Activated CD8-positive, alpha-beta memory T cell treated with anti-CD3 and anti-CD28 coated beads, Interleukin-2, amount 50 U/mL, for 1 hour (primary cell): ENCODE data around the gene SHC1.

Source experiments
- DNase-seq: peaks from one replicate; pipeline ENCODE4 v3.0.0-alpha.2; 2020; ENCODE audit errors: extremely low read depth

SHC1 gene

DNA sequence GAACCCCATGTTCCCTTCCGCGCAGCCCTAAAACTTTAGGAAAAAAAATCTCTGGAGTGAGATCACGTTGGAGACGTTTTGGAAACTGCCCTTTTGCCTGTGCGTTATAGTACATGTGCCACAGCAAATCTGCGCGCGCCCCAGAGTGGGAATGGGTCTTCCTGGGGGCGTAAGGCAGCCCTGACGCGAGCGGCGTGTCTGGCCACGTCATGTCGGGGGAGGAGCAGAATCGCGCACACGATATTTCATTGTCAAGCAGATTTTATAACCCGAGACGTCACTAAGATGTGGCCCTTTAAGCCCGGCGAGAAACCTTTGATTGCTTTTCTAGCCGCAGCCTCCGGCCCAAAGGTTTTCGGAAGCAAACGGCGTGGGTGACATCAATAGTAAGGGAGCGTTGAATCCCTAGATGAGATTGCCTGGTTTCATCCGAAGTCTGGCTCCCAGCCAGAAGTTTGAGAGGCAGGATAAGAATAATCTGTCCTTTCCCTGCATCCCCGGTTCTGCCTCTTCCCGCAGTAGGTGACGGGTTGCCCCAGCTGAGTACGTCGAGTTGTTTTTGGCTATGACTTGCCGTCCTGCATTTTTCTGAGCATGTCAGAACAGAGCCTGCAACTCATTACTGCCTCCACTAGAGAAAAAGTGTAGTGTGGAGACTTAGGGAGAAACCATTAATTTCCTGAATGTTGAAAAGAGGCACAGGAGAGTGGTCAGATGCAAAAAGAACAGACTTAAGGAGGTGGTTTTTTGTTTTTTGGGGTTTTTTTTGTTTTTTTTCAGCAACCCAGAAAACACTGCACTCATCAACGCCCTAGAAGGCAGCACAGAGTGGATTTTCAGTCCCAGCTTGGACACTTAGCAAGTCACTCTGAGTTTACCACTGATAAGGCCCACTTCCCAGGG is 33.2 kb downstream of the SHC1 start:
- peak; percentile 78 for DNase-seq

- peak; percentile 94 for DNase-seq
These were observed 33.9 kb downstream of the SHC1 start, which contains the start of gene PMVK for GRCh38 chr1:154936555-154937084. TSS of gene PMVK (minus strand) at chr1:154936719. CDS start at chr1:154936685, 34 bp downstream.

DNA sequence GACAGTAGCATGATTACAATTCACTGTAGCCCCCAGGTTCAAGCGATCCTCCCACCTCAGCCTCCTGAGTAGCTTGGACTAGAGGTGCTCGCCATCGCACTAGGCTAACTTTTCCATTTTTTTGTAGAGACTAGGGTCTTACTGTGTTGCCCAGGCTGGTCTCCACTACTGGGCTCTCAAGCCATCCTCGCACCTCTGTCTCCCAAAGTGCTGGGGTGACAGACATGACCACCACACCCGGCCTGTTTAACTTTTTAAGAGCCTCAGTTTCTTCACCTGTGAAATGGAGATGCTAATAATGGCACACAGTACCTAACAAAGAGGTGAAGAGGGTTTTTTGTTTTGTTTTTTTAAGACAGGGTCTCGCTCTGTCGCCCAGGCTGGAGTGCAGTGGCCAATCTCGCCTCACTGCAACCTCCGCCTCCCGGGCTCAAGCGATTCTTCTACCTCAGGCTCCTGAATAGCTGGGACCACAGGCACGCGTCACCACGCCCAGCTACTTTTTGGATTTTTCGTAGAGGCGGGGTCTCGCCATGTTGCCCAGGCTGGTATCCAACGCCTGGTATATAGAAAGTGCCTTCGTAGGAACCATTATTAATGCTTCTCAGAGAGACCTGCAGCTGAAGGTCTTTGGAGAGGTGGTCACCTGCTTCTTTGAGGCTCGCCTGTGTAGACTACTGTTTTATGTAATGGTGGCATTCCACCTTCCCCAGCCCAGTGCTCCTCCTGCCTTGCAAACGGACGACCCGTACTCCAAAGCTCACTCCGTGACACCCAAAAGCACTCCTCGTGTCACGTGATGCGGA is 34.6 kb downstream of the SHC1 start:
- no peak for DNase-seq

- no peak for DNase-seq
These were observed 36.1 kb downstream of the SHC1 start for GRCh38 chr1:154934358-154934948.

DNA sequence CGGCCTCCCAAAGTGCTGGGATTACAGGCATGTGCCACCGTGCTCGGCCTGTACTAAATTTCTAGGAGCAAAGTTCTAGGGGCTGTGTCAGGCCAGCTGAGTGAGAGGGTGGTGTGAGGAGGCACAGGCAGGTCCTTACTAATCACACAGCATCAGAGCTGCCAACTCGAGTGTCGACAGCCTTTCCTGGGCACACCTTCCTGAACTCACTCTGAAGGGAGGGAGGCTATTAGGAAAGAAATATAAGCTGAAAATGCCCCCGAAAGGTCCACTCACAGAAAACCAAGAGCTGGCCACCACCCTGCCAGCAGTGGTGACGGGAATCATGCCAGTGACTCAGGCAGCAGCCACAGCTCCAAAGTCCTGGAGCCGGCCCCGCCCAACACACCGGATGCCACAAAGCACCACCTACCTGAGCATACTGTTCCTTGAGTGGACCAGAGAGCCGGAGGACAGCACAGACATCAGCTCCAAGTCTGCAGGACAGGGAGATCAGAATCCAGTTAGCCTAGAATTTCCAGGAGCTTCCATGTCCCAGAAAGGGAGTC is 38.5 kb downstream of the SHC1 start:
- DNase-seq, result no peak

- DNase-seq, result no peak
These were observed 44.3 kb downstream of the SHC1 start for GRCh38 chr1:154926201-154926600.

DNA sequence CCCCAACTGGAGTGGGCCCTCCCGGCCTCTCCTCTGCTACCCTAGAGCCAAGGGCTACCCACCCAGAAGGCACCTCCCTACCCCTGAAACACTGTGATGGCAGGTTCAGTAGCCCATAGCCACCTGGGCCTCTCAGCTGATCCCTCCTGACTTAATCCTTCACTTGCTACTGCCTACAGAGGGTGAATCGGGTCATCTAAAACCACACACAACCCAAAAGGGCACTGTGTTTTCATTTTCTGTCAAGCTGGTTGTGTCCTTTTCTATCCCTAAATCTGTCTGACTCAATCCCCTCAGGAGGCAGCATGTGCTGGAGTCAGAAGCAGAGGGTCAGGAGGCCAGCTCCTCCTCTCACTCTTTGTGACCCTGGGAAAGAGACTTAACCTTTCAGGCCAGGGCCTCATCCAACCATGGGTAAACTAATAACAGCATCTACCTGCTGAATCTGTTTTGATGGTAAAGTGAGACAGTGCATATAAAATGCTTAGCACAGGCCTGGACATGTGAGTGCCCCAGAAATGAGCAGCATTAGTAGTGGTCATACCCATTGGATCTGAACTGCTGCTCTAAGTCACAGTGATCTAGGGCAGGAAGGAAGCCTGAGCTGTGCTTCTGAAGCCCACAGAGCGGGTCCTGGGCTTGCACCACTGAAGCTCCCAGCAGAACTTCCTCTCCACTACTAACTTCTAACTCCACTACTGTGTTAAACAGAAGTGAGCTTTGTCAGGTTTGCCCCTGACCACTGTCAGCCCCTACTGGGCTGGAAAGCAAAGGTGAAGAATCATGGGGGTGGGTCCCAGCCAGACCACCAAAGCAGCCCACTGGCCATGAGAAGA is 45.0 kb downstream of the SHC1 start:
- DNase-seq, result no peak

DNA sequence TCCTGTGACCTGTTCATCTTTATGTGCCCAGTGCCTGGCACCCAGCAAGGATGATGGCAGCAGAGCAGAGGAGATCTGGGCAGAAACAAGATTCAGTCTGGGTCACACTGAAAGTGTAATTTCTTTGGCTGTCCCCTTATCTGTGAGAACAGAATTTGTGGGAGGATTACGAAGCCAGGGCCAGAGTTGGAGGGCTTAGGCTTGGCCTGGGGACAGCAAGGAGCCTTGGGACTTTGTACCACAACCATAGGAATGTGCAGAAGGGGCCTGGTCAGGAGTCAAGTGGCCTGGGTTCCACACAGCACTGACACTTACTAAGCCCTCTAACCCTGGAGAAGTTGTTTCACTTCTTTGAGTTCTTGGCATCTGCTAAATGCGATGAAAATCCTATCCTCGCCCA is 46.9 kb downstream of the SHC1 start:
- no peak for DNase-seq

DNA sequence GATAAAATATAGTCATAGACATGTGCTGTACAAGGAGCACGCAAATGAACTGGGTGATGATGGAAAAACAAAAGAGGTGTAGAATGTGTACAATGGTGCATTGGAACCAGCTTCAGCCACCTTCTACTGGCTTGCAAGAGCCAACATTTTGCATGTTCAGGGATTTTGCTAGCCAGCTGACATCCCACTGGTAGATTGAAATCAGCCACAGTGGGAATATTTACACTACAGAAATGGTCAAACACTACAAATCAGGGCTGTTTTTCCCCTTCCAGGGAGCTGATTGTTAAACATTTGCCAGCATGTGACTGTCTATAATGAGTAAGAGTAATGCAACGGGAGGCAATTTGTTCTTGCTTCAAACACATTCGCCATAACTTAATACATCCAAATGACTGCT is 57.3 kb downstream of the SHC1 start:
- no peak for DNase-seq

DNA sequence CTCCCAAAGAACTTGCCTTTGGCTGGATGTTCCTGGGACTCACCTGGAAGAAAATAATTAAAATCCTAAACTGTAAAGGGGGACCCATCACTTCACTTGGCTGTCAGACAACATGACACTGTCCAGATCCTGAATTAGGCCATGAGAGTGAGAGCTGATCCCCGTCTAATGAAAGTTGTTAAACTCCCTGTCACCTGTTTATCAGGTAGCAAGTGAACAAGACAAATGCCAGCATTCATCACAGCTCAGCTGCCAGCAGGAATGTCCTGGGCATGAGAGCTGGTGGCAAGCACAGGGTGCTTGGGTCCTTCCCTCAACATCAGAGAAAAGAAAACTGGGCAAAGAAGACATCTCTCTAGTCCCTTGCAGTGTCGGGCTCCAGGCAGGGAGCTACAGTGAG is 57.8 kb downstream of the SHC1 start:
- DNase-seq, result no peak
